ENCODE results near the gene ASB2. TPM values are rescaled to one million over a fixed set of nuclear protein-coding genes. Genes with fewer than 3 reads are reported as not detected.

ASB2 gene
- polyA plus RNA-seq, 1 donor (not counting 4 experiments of a cell fraction or from before 2014, with no cell fraction given): 0.56 TPM

GRCh38 chr14:93914278-93914677 is 62.1 kb downstream of the ASB2 start:
- no peak for FAIRE-seq
- Histone ChIP-seq H4K20me1 (ENCODE audit: control insufficient read depth, extremely low read depth, insufficient read depth, low read length) (no peaks in the 10 kb centered on the region), H3K9ac (ENCODE audit: control insufficient read depth, extremely low read depth, insufficient read depth, low read length) (no peak overlapping the region), H3K9me1 (ENCODE audit: control insufficient read depth, extremely low read depth, insufficient read depth, low read length) (no peaks in the 10 kb centered on the region), H3K9me3 (ENCODE audit: control insufficient read depth, low read depth, low read length) (no peaks in the 10 kb centered on the region), H3K4me2 (ENCODE audit: control insufficient read depth, extremely low read depth, insufficient read depth, low read depth, low read length) (no peak overlapping the region), H2AFZ (ENCODE audit: control insufficient read depth, low read length) (no peak overlapping the region), H3K79me2 (ENCODE audit: control insufficient read depth, insufficient read depth, low read length) (no peaks in the 10 kb centered on the region), H3K4me1 (ENCODE audit: control insufficient read depth, extremely low read depth, insufficient read depth, low read length) (no peaks in the 10 kb centered on the region), H3K36me3 (ENCODE audit: control insufficient read depth in 2 of 2, extremely low read depth in 1 of 2, insufficient read depth in 2 of 2, low read length in 2 of 2) (no peaks in the 10 kb centered on the region), H3K27me3 (ENCODE audit: control insufficient read depth, extremely low read depth, insufficient read depth, low read length) (no peaks in the 10 kb centered on the region), H3K4me3 (ENCODE audit: control insufficient read depth in 2 of 3, extremely low read depth in 1 of 3, insufficient read depth in 2 of 3, low read depth in 1 of 3, low read length in 3 of 3) (no peak overlapping the region), H3K27ac (ENCODE audit: control insufficient read depth, insufficient read depth, low read length) (no peak overlapping the region)
- dilution Hi-C loops (cut with MboI; ENCODE audit: extremely low pct_ligation_motif_present, low sequenced_read_pairs): loop anchor here (25.0 kb wide), 1 partner anchor 252 kb away; no protein-coding TSS in a partner anchor
- no peak for DNase-seq (ENCODE audit: low read depth, low spot score)
- TF ChIP-seq CTCF (optimal IDR thresholded peaks at IDR 0.05 in 1 of 3, IDR thresholded peaks at IDR 0.05 in 1 of 3, conservative IDR thresholded peaks at IDR 0.05 in 1 of 3; ENCODE audit: extremely low read depth in 1 of 3, insufficient read depth in 2 of 3, low read length in 3 of 3) (no peak), EZH2 (IDR thresholded peaks at IDR 0.05; ENCODE audit: low read length) (no peak)

GRCh38 chr14:93912782-93913181 is 63.6 kb downstream of the ASB2 start:
- Histone ChIP-seq H2AFZ (ENCODE audit: control insufficient read depth, low read length) (no peak overlapping the region), H3K4me1 (ENCODE audit: control insufficient read depth, extremely low read depth, insufficient read depth, low read length) (no peaks in the 10 kb centered on the region), H3K27me3 (ENCODE audit: control insufficient read depth, extremely low read depth, insufficient read depth, low read length) (no peaks in the 10 kb centered on the region), H3K36me3 (ENCODE audit: control insufficient read depth in 2 of 2, extremely low read depth in 1 of 2, insufficient read depth in 2 of 2, low read length in 2 of 2) (no peaks in the 10 kb centered on the region), H3K9me1 (ENCODE audit: control insufficient read depth, extremely low read depth, insufficient read depth, low read length) (no peaks in the 10 kb centered on the region), H3K4me2 (ENCODE audit: control insufficient read depth, extremely low read depth, insufficient read depth, low read depth, low read length) (no peak overlapping the region), H3K27ac (ENCODE audit: control insufficient read depth, insufficient read depth, low read length) (no peak overlapping the region), H3K9ac (ENCODE audit: control insufficient read depth, extremely low read depth, insufficient read depth, low read length) (no peak overlapping the region), H3K79me2 (ENCODE audit: control insufficient read depth, insufficient read depth, low read length) (no peaks in the 10 kb centered on the region), H3K9me3 (ENCODE audit: control insufficient read depth, low read depth, low read length) (no peaks in the 10 kb centered on the region), H3K4me3 (ENCODE audit: control insufficient read depth in 2 of 3, extremely low read depth in 1 of 3, insufficient read depth in 2 of 3, low read depth in 1 of 3, low read length in 3 of 3) (no peak overlapping the region), H4K20me1 (ENCODE audit: control insufficient read depth, extremely low read depth, insufficient read depth, low read length) (no peaks in the 10 kb centered on the region)
- DNase-seq (ENCODE audit: low read depth, low spot score) (no peak), FAIRE-seq (no peak)
- dilution Hi-C loops (cut with MboI; ENCODE audit: extremely low pct_ligation_motif_present, low sequenced_read_pairs): loop anchor here (25.0 kb wide), 1 partner anchor 250 kb away; no protein-coding TSS in a partner anchor
- no peak for TF ChIP-seq EZH2 (IDR thresholded peaks at IDR 0.05; ENCODE audit: low read length)
- no peak for TF ChIP-seq CTCF (optimal IDR thresholded peaks at IDR 0.05 in 1 of 3, IDR thresholded peaks at IDR 0.05 in 1 of 3, conservative IDR thresholded peaks at IDR 0.05 in 1 of 3; ENCODE audit: extremely low read depth in 1 of 3, insufficient read depth in 2 of 3, low read length in 3 of 3)

Measured in keratinocyte (primary cell).